Heart left ventricle (tissue), 13 donors: Measurements from ENCODE around the gene SGSH.

Experiments used
- CTCF ChIP-seq, 12 donors: fragments of 200-600 bp; sonication (generic) in 4 of 12; IDR thresholded peaks; one replicate each; pipeline versions ENCODE4 v1.5.0 to v1.8.0; 2018 to 2022; ENCODE audit warnings: antibody characterized with exemption in 12 of 12, mild to moderate bottlenecking in 5 of 12
- POLR2A ChIP-seq, 2 donors: fragments of 450-650 bp; IDR thresholded peaks; one replicate each; pipeline ENCODE4 v1.6.1; 2017; ENCODE audit warnings: antibody characterized with exemption in 2 of 2, mild to moderate bottlenecking in 2 of 2, moderate library complexity in 2 of 2
- donor health status: ischemic (EF 13 %, LVEDD 7.1; RV severe dilation, severe dysfunction).
- donor health status: DM: no; HTN: yes; CAD: no.
- donor health status: DM: no; HTN: no; CAD: no.
- donor health status: ischemic (EF 25% LVEDD 6.9; RV normal size, moderate dysfunction).
- donor health status: ischemic (EF 25% LVEDD 5.7; RV mildly dilated, moderate dysfunction).
- donor health status: ischemic (EF 35%, LVEDD 5.7; RV mildly dilated, moderate dysfunction).
- donor health status: nonischemic (EF 11% LVEDD 7.7; RV severe dilation, severe dysfunction).
- donor health status: DM: yes; HTN: yes; CAD: no.
- donor health status: PGD.
- donor health status: ischemic (EF 29% LVEDD 5.4; RV normal size, mild dysfunction).
- donor health status: nonischemic (EF 23%, LVEDD 6.1; RV moderate dilation, normal function).

- no peak for TF ChIP-seq POLR2A (IDR thresholded peaks at IDR 0.05)
- no peak for TF ChIP-seq CTCF (IDR thresholded peaks at IDR 0.05)
Measured at GRCh38 chr17:80256034-80256350, 35.9 kb upstream of the SGSH start.
